ENCODE results near the gene GPD1. TPM values are rescaled to one million over a fixed set of nuclear protein-coding genes. Genes with fewer than 3 reads are reported as not detected.

GPD1 gene
- total RNA-seq, 4 donors from 2014 or later, result 9.2 to 22.1 (median 11.3) TPM; not detected in 1

GRCh38 chr12:50062728-50063460 lies 40.9 kb upstream of the GPD1 start:
- intact Hi-C loops (cut with DNase I; ENCODE audit: low total_unique reads) (no loop called here), in situ Hi-C loops (cut with MboI; ENCODE audit: low pct_ligation_motif_present in 1 of 4, low pct_unique_long_range_greater_than_20kb in 1 of 4, low sequenced_read_pairs in 3 of 4) (loop anchor here in 2 of 4 donors (25.0 kb wide), 1 partner anchor 201 kb away; no protein-coding TSS in a partner anchor)
- no peak overlapping the region for H3K27ac ChIP-seq
- no peak overlapping the region for H3K4me3 ChIP-seq
- DNase-seq, result no peak
- TF ChIP-seq EP300 (IDR thresholded peaks at IDR 0.05; ENCODE audit: low read depth) (no peak), POLR2AphosphoS5 (IDR thresholded peaks at IDR 0.05) (no peak), CTCF (IDR thresholded peaks at IDR 0.05) (no peak), POLR2A (IDR thresholded peaks at IDR 0.05) (no peak)
- WGBS, 2 donors (ENCODE audit: low coverage in 1 of 2), result 58 to 80% methylated on average over 1 to 5 of the region's 5 CpGs
- H3K9me3 ChIP-seq, result no peaks in the 10 kb centered on the region
- no peaks in the 10 kb centered on the region for H3K36me3 ChIP-seq
- H3K4me1 ChIP-seq, result peaks cover 0 to 13% (median 7%) of the 10 kb centered on the region in 4 donors
- H3K27me3 ChIP-seq, result peaks cover 10% of the 10 kb centered on the region

GRCh38 chr12:50065726-50066310 lies 38.0 kb upstream of the GPD1 start:
- TF ChIP-seq POLR2A (IDR thresholded peaks at IDR 0.05), result no peak
- TF ChIP-seq CTCF (IDR thresholded peaks at IDR 0.05), result no peak
- TF ChIP-seq POLR2AphosphoS5 (IDR thresholded peaks at IDR 0.05), result no peak
- DNase-seq, result no peak
- H3K36me3 ChIP-seq, result no peaks in the 10 kb centered on the region
- no peak overlapping the region for H3K4me3 ChIP-seq
- H3K27ac ChIP-seq, result peak overlapping the region in 3 of 4 donors; percentile 51 to 71 (median 66)
- peaks cover 0 to 15% (median 4%) of the 10 kb centered on the region in 4 donors for H3K4me1 ChIP-seq
- 67 to 81% methylated on average over 1 to 3 of the region's 3 CpGs for WGBS, 2 donors (ENCODE audit: low coverage in 1 of 2)
- in situ Hi-C loops (cut with MboI; ENCODE audit: low pct_ligation_motif_present in 1 of 4, low pct_unique_long_range_greater_than_20kb in 1 of 4, low sequenced_read_pairs in 3 of 4) (loop anchor here in 2 of 4 donors (25.0 kb wide), 1 partner anchor 204 kb away; no protein-coding TSS in a partner anchor), intact Hi-C loops (cut with DNase I; ENCODE audit: low total_unique reads) (no loop called here)
- no peaks in the 10 kb centered on the region for H3K27me3 ChIP-seq
- H3K9me3 ChIP-seq, result no peaks in the 10 kb centered on the region

- in situ Hi-C loops (cut with MboI; ENCODE audit: low pct_ligation_motif_present in 1 of 4, low pct_unique_long_range_greater_than_20kb in 1 of 4, low sequenced_read_pairs in 3 of 4) (loop anchor here in 2 of 4 donors (25.0 kb wide), 1 partner anchor 204 kb away; no protein-coding TSS in a partner anchor), intact Hi-C loops (cut with DNase I; ENCODE audit: low total_unique reads) (no loop called here)
- peaks cover 0 to 16% (median 3%) of the 10 kb centered on the region in 4 donors for H3K4me1 ChIP-seq
- 47 to 54% methylated on average over 3 to 5 of the region's 5 CpGs for WGBS, 2 donors (ENCODE audit: low coverage in 1 of 2)
- no peaks in the 10 kb centered on the region for H3K27me3 ChIP-seq
- TF ChIP-seq EP300 (IDR thresholded peaks at IDR 0.05; ENCODE audit: low read depth) (no peak), POLR2AphosphoS5 (IDR thresholded peaks at IDR 0.05) (peak in 2 of 3 donors; percentile 21 to 33), CTCF (IDR thresholded peaks at IDR 0.05) (no peak)
- H3K4me3 ChIP-seq, result no peak overlapping the region
- no peaks in the 10 kb centered on the region for H3K36me3 ChIP-seq
- no peaks in the 10 kb centered on the region for H3K9me3 ChIP-seq
- DNase-seq, result peak; percentile 32
- peak overlapping the region in 3 of 4 donors; percentile 51 to 71 (median 66) for H3K27ac ChIP-seq
Measured at GRCh38 chr12:50066402-50066801, 37.4 kb upstream of the GPD1 start.

- Histone ChIP-seq H3K9me3 (no peaks in the 10 kb centered on the region), H3K27ac (no peak overlapping the region), H3K36me3 (no peaks in the 10 kb centered on the region), H3K27me3 (no peaks in the 10 kb centered on the region), H3K4me3 (no peak overlapping the region), H3K4me1 (peaks cover 0 to 16% (median 2%) of the 10 kb centered on the region in 4 donors)
- intact Hi-C loops (cut with DNase I; ENCODE audit: low total_unique reads) (no loop called here), in situ Hi-C loops (cut with MboI; ENCODE audit: low pct_ligation_motif_present in 1 of 4, low pct_unique_long_range_greater_than_20kb in 1 of 4, low sequenced_read_pairs in 3 of 4) (loop anchor here in 2 of 4 donors (25.0 kb wide), 1 partner anchor 207 kb away; no protein-coding TSS in a partner anchor)
- no peak for DNase-seq
- TF ChIP-seq POLR2AphosphoS5 (IDR thresholded peaks at IDR 0.05), result no peak
- TF ChIP-seq POLR2A (IDR thresholded peaks at IDR 0.05), result no peak
- no peak for TF ChIP-seq EP300 (IDR thresholded peaks at IDR 0.05; ENCODE audit: low read depth)
- no peak for TF ChIP-seq CTCF (IDR thresholded peaks at IDR 0.05)
- 86 to 89% methylated on average over 5 of the region's 5 CpGs for WGBS, 2 donors (ENCODE audit: low coverage in 1 of 2)
Measured at GRCh38 chr12:50069069-50069468, 34.7 kb upstream of the GPD1 start.

All from transverse colon (tissue), 4 donors.